HG02610 (cell line): ENCODE measurements around the gene ZC3H11A.
"Not testable (repeated sequence)": the region's sequence is repeated elsewhere in the genome, so short reads cannot be mapped to it uniquely, and the experiment has no call there.

Experiments used
- ATAC-seq: cut with Tn5 transposase; IDR thresholded peaks from one replicate; pipeline ENCODE4 v1.9.1; 2021; ENCODE audit warnings: mild to moderate bottlenecking, moderate library complexity; ENCODE audit not compliant: unreplicated experiment

Gene ZC3H11A

GRCh38 chr1:203778789-203779188, 16.6 kb upstream of the ZC3H11A start:
- ATAC-seq, result no peak

DNA sequence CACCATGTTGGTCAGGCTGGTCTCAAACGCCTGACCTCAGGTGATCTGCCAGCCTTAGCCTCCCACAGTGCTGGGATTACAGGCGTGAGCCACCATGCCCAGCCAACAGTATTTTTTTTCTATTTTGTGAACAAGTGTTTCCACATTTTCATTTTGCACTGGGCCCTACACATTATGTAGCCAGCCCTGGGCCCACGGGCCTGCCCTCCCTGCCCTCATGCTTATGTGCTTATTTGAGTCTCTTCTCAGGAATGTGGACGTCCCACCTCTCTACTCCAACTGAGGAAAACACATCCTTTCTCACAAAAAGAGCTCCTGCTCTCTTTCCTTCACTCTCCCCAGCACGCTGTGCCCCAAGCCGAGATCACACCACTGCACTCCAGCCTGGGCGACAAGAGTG, 13.5 kb upstream of the ZC3H11A start:
- ATAC-seq, result no peak

- ATAC-seq, result no peak
These were observed 5.5 kb upstream of the ZC3H11A start for GRCh38 chr1:203789966-203790365.

DNA sequence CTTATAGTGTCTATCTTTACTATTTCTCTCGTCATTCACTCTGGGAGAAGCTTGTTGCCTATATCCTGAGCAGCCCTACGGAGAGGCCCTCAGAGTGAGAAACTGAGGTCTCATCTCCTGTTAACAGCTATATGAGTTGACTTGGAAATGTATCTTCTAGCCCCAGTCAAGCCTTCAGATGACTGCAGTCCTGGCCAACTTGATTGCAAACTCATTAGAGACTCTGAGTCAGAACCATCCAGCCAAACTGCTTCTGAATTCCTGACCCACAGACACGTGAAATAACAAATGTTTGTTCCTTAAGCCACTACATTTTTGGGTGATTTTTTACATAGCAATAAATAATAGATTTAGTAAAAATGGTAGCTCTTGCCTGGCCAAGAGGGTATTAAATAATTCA, 3.9 kb upstream of the ZC3H11A start:
- ATAC-seq, result no peak

- ATAC-seq, result no peak
These were observed 2.9 kb upstream of the ZC3H11A start for GRCh38 chr1:203792486-203792885.

GRCh38 chr1:203793561-203793960, 1.9 kb upstream of the ZC3H11A start:
- not testable (repeated sequence) for ATAC-seq

- ATAC-seq, result no peak
These were observed 521 bp upstream of the ZC3H11A start for GRCh38 chr1:203794764-203795440.

GRCh38 chr1:203796236-203796605, 798 bp downstream of the ZC3H11A start:
- no peak for ATAC-seq

- ATAC-seq, result no peak
These were observed 1.8 kb downstream of the ZC3H11A start for GRCh38 chr1:203797216-203797615.

GRCh38 chr1:203797948-203798655, 2.7 kb downstream of the ZC3H11A start:
- ATAC-seq, result no peak

- no peak for ATAC-seq
These were observed 3.7 kb downstream of the ZC3H11A start for GRCh38 chr1:203799157-203799556.

- ATAC-seq, result no peak
These were observed 4.5 kb downstream of the ZC3H11A start for GRCh38 chr1:203799971-203800370.

- no peak for ATAC-seq
These were observed 10.3 kb downstream of the ZC3H11A start for GRCh38 chr1:203805689-203806088.

GRCh38 chr1:203807196-203807595, 11.8 kb downstream of the ZC3H11A start:
- no peak for ATAC-seq

DNA sequence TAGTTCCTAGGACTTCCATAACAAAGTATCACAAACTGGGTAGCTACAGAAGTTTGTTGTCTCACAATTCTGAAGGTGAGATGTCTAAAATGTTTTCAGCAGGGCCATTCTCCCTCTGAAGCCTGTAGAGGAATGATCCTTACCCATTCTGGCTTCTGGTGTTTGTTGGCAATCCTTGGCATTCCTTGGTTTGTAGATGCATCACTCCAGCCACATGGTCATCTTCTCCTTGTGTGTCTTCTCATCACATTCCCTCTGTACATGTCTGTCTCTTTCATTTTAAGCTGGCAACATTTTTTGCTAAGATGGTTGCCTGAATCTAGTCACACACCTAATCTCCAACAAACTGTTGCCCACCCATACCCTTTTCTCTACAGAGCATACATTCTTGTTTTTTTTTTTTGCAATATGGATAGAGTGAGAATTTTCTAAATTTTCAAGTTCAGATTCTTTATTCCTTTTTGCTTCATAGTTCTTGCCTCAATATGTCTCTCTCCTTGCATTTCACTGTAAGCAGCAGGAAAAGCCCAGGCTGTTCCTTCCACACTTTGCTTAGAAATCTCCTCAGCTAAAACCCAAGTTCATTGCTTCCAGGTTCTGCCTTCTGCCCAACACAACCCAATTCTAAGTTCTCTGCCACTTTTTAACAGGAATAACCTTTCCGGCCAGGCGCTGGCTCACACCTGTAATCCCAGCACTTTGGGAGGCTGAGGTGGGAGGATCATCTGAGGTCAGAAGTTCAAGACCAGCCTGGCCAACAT, 18.3 kb downstream of the ZC3H11A start:
- ATAC-seq, result no peak

GRCh38 chr1:203818399-203818798, 23.0 kb downstream of the ZC3H11A start:
- ATAC-seq, result no peak

DNA sequence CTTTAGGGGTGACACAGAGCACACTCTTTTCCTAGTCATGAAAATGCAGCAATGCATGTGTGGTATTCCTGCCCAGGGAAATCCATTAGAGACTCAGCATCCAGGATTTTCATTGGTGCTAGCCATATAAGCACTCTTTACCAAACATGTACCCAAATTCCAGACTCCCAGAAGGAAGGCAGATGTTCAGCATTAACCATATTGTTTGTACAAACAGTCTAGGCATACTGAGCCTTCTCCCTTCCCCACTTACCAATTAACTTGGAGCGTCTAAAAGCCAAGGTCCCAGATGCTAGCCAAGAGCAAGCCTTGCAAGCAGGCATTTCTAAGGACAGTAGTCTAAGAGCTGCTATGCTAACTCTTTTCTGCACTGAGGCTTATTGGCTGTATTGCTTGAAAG, 27.9 kb downstream of the ZC3H11A start:
- no peak for ATAC-seq

- no peak for ATAC-seq
These were observed 30.8 kb downstream of the ZC3H11A start for GRCh38 chr1:203826175-203826574.

- ATAC-seq, result no peak
These were observed 32.6 kb downstream of the ZC3H11A start for GRCh38 chr1:203828002-203828401.

DNA sequence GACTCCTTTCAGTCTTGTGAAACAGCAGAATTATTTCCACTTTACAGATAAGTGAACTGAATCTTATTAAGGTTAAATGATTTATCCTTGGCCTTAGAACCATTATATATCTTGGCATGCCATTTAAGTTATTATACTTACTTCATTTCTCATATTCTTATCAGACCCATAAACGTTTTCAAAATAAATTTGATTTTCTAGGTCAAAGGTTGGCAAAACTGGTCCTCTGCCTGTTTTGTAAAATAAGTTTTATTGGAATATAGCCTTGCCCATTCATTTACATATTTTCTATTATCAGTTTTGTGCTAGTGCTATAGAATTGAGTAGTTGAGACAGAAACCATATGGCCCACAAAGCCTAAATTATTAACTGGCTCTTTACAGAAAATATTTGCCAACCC, 33.1 kb downstream of the ZC3H11A start:
- no peak for ATAC-seq

DNA sequence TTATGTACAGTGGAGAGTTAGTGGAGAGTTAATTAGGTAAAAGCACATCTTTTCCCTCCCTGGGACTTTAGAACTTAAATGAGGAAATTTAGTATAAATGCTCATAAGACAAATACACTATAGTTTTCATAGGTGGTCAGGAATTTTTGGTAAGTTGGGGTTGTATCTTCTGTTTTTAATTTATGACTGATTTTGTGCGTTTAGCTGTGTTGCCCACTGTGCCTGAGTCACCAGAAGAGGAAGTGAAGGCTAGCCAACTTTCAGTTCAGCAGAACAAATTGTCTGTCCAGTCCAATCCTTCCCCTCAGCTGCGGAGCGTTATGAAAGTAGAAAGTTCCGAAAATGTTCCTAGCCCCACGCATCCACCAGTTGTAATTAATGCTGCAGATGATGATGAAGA, 33.8 kb downstream of the ZC3H11A start:
- not testable (repeated sequence) for ATAC-seq

DNA sequence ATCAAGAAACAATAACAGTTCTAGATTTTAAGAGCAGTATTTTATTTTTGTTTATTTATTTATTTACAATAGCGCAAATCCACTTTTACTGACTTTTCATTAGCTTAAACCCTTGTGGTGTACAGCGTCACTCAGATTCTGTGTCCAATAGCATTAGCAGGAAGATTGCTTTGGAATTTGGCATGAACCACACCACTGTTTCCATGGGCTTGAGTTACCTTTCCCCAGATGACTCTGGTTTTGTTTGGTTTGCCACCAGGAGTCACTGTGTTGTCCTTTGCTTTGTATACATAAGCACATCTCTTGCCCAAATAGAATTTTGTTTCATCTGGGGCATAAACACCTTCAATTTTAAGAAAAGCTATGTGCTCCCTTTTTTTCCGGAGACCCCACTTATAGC, 40.1 kb downstream of the ZC3H11A start:
- no peak for ATAC-seq
